H1 (cell line): ENCODE results near the gene TMEM132A. TPM values are rescaled to one million over a fixed set of nuclear protein-coding genes. Genes with fewer than 3 reads are reported as not detected.

Experiments used
- CTCF ChIA-PET: fragments of 300-600 bp; sonication (Branson Sonifier 250); formaldehyde crosslinking; loops from one replicate; lab custom pipeline; 2021; ENCODE audit not compliant: partially characterized antibody; lab: Charles Lee
- POLR2A ChIA-PET: fragments of 300-600 bp; sonication (Branson Sonifier 250); formaldehyde crosslinking; loops from one replicate; lab custom pipeline; 2021; ENCODE audit warnings: inconsistent platforms; ENCODE audit not compliant: partially characterized antibody; lab: Charles Lee
- DNase-seq, 2 experiments: peaks; one replicate each; pipeline versions ENCODE4 v3.0.0 to v3.0.0-alpha.2; 2010 to 2022; ENCODE audit warnings: low spot score in 2 of 2, low read depth in 1 of 2, mixed read lengths in 1 of 2
- FAIRE-seq: peaks from 2 replicates; lab custom pipeline; 2011; peaks lifted over from hg19 to GRCh38; lab: Jason Lieb, UNC
- H2AFZ ChIP-seq: 2 replicates; pipeline ENCODE4 v1.8.1; 2012; ENCODE audit warnings: low read length, inconsistent platforms
- H2AK5ac ChIP-seq: 2 replicates; pipeline ENCODE4 v1.6.1; 2013; ENCODE audit warnings: low read depth, low read length
- H2BK120ac ChIP-seq: replicated peaks from 2 replicates; pipeline ENCODE3; 2013; ENCODE audit warnings: low read depth, low read length, inconsistent platforms
- H2BK12ac ChIP-seq: 2 replicates; pipeline ENCODE4 v1.6.1; 2013; ENCODE audit warnings: low read depth, low read length
- H2BK15ac ChIP-seq: 2 replicates; pipeline ENCODE4 v1.6.1; 2013; ENCODE audit warnings: low read length
- H2BK20ac ChIP-seq: 2 replicates; pipeline ENCODE4 v1.6.1; 2013; ENCODE audit warnings: low read length
- H2BK5ac ChIP-seq: 2 replicates; pipeline ENCODE4 v1.6.1; 2013; ENCODE audit warnings: low read depth, low read length
- H3K14ac ChIP-seq: 2 replicates; pipeline ENCODE4 v1.6.1; 2013; ENCODE audit warnings: inconsistent platforms; ENCODE audit not compliant: insufficient read length
- H3K18ac ChIP-seq: 2 replicates; pipeline ENCODE4 v1.6.1; 2013; ENCODE audit warnings: low read length; ENCODE audit errors: extremely low read depth
- H3K23ac ChIP-seq: 2 replicates; pipeline ENCODE4 v1.6.1; 2013; ENCODE audit warnings: inconsistent platforms; ENCODE audit not compliant: insufficient read length
- H3K23me2 ChIP-seq: 2 replicates; pipeline ENCODE4 v1.6.1; 2013; ENCODE audit warnings: low read depth, low read length
- H3K27ac ChIP-seq: 2 replicates; pipeline ENCODE4 v1.6.1; 2011; ENCODE audit warnings: low read depth, low read length, inconsistent platforms
- H3K27me3 ChIP-seq, 4 experiments: replicated peaks in 1 of 4; 1 replicate in 1 of 4; 2 replicates in 3 of 4; pipeline versions ENCODE4 v1.6.1 to v1.8.1; 2011 to 2013; ENCODE audit warnings: low read length in 3 of 4, mild to moderate bottlenecking in 3 of 4, inconsistent platforms in 2 of 4, mixed read lengths in 2 of 4, moderate library complexity in 1 of 4; ENCODE audit not compliant: control insufficient read depth in 3 of 4, insufficient read depth in 3 of 4; ENCODE audit errors: extremely low read depth in 1 of 4
- H3K36me3 ChIP-seq, 4 experiments: 2 replicates each; pipeline versions ENCODE4 v1.6.1 to v1.8.1; 2011 to 2013; ENCODE audit warnings: mild to moderate bottlenecking in 4 of 4, low read length in 3 of 4, moderate library complexity in 2 of 4, control low read depth in 1 of 4, inconsistent platforms in 1 of 4; ENCODE audit not compliant: insufficient read depth in 4 of 4, control insufficient read depth in 2 of 4
- H3K4ac ChIP-seq: replicated peaks from 2 replicates; pipeline ENCODE3; 2013; ENCODE audit warnings: low read length, low read depth, mixed read lengths, inconsistent platforms; ENCODE audit not compliant: insufficient read length
- H3K4me1 ChIP-seq, 4 experiments: replicated peaks in 1 of 4; 1 replicate in 1 of 4; 2 replicates in 3 of 4; pipeline versions ENCODE4 v1.6.1 to v1.8.1; 2011 to 2013; ENCODE audit warnings: low read length in 3 of 4, inconsistent platforms in 2 of 4, mixed read lengths in 1 of 4; ENCODE audit not compliant: insufficient read depth in 4 of 4, control insufficient read depth in 3 of 4
- H3K4me2 ChIP-seq, 2 experiments: 2 replicates each; pipeline versions ENCODE4 v1.6.1 to v1.8.1; 2011 to 2013; ENCODE audit warnings: low read depth in 2 of 2, low read length in 2 of 2, control low read depth in 1 of 2, inconsistent platforms in 1 of 2, mild to moderate bottlenecking in 1 of 2; ENCODE audit not compliant: insufficient read depth in 1 of 2
- H3K4me3 ChIP-seq, 4 experiments: fragments of 200-600, 300-600 bp in 1 of 4; sonication (generic), shearing (Covaris generic), sonication (Bioruptor Twin) in 1 of 4; 2 replicates each; pipeline versions ENCODE4 v1.5.1 to v1.8.1; 2011 to 2016; ENCODE audit warnings: low read length in 4 of 4, low read depth in 3 of 4, control low read depth in 2 of 4, inconsistent platforms in 2 of 4, mild to moderate bottlenecking in 2 of 4, mixed read lengths in 1 of 4, moderate library complexity in 1 of 4; ENCODE audit not compliant: insufficient read depth in 2 of 4; ENCODE audit errors: extremely low read depth in 1 of 4
- H3K56ac ChIP-seq: replicated peaks from 2 replicates; pipeline ENCODE3; 2013; ENCODE audit warnings: low read depth, mild to moderate bottlenecking, mixed read lengths, low read length, inconsistent platforms; ENCODE audit not compliant: insufficient read length
- H3K79me1 ChIP-seq: 2 replicates; pipeline ENCODE4 v1.6.1; 2013; ENCODE audit warnings: low read depth, low read length, control low read depth
- H3K79me2 ChIP-seq, 2 experiments: 2 replicates each; pipeline versions ENCODE4 v1.6.1 to v1.8.1; 2012 to 2013; ENCODE audit warnings: low read length in 2 of 2, mild to moderate bottlenecking in 2 of 2, inconsistent platforms in 1 of 2; ENCODE audit not compliant: insufficient read depth in 2 of 2, control insufficient read depth in 1 of 2
- H3K9ac ChIP-seq, 4 experiments: replicated peaks in 1 of 4; 1 replicate in 1 of 4; 2 replicates in 3 of 4; pipeline versions ENCODE4 v1.6.1 to v1.8.1; 2011 to 2013; ENCODE audit warnings: low read depth in 3 of 4, low read length in 3 of 4, control low read depth in 2 of 4, mild to moderate bottlenecking in 2 of 4, moderate library complexity in 2 of 4, inconsistent platforms in 1 of 4; ENCODE audit errors: extremely low read depth in 1 of 4
- H3K9me3 ChIP-seq, 2 experiments: 2 replicates each; pipeline versions ENCODE4 v1.6.1 to v1.8.1; 2012 to 2013; ENCODE audit warnings: mild to moderate bottlenecking in 2 of 2, moderate library complexity in 2 of 2, control low read depth in 1 of 2, inconsistent platforms in 1 of 2, low read depth in 1 of 2, low read length in 1 of 2, mixed read lengths in 1 of 2; ENCODE audit not compliant: insufficient read depth in 2 of 2
- H4K20me1 ChIP-seq, 2 experiments: replicated peaks in 1 of 2; 2 replicates each; pipeline versions ENCODE3 to v1.8.1; 2011 to 2013; ENCODE audit warnings: inconsistent platforms in 2 of 2, low read length in 2 of 2, mild to moderate bottlenecking in 1 of 2; ENCODE audit not compliant: insufficient read depth in 2 of 2, control insufficient read depth in 1 of 2
- H4K5ac ChIP-seq: 2 replicates; pipeline ENCODE4 v1.6.1; 2013; ENCODE audit warnings: low read length, low read depth, mixed read lengths, inconsistent platforms; ENCODE audit not compliant: insufficient read length
- H4K8ac ChIP-seq: 2 replicates; pipeline ENCODE4 v1.8.0; 2013; ENCODE audit warnings: mild to moderate bottlenecking, moderate library complexity, low read length, inconsistent platforms; ENCODE audit not compliant: insufficient read depth; ENCODE audit errors: extremely low read depth
- H4K91ac ChIP-seq: replicated peaks from 2 replicates; pipeline ENCODE3; 2013; ENCODE audit warnings: low read length, mixed read lengths, inconsistent platforms; ENCODE audit not compliant: insufficient read length
- BCL11A ChIP-seq, 2 experiments: IDR thresholded peaks; one replicate each; pipeline ENCODE4 v1.6.1; 2011; ENCODE audit warnings: low read depth in 2 of 2, low read length in 2 of 2, mild to moderate bottlenecking in 2 of 2
- BRCA1 ChIP-seq: IDR thresholded peaks from 2 replicates; pipeline ENCODE4 v1.6.1; 2012; ENCODE audit warnings: low read depth, low read length, improper control_type of control experiment
- GTF2F1 ChIP-seq: IDR thresholded peaks from 2 replicates; pipeline ENCODE4 v1.6.1; 2012; ENCODE audit warnings: low read depth, low read length, improper control_type of control experiment, borderline replicate concordance
- JUND ChIP-seq: IDR thresholded peaks from 2 replicates; pipeline ENCODE4 v1.6.1; 2011; ENCODE audit warnings: mild to moderate bottlenecking, improper control_type of control experiment, low read length
- POLR2A ChIP-seq, 2 experiments: IDR thresholded peaks; 1 replicate in 1 of 2; 2 replicates in 1 of 2; pipeline ENCODE4 v1.6.1; 2011; ENCODE audit warnings: low read depth in 2 of 2, low read length in 2 of 2, mild to moderate bottlenecking in 2 of 2; ENCODE audit errors: control extremely low read depth in 1 of 2
- POU5F1 ChIP-seq: IDR thresholded peaks from 2 replicates; pipeline ENCODE4 v1.6.1; 2011; ENCODE audit warnings: low read depth, mild to moderate bottlenecking, low read length, moderate library complexity
- RXRA ChIP-seq: IDR thresholded peaks from 2 replicates; pipeline ENCODE4 v1.6.1; 2011; ENCODE audit warnings: low read depth, mild to moderate bottlenecking, low read length, moderate library complexity; ENCODE audit not compliant: insufficient read depth
- SIRT6 ChIP-seq: IDR thresholded peaks from one replicate; pipeline ENCODE4 v1.7.1; 2012; ENCODE audit warnings: low read length, inconsistent platforms
- SP1 ChIP-seq: IDR thresholded peaks from 2 replicates; pipeline ENCODE4 v1.6.1; 2011; ENCODE audit warnings: low read depth, low read length
- SP4 ChIP-seq: IDR thresholded peaks from 2 replicates; pipeline ENCODE4 v1.6.1; 2012; ENCODE audit warnings: low read length, inconsistent platforms
- TAF7 ChIP-seq: optimal IDR thresholded peaks from 2 replicates; pipeline ENCODE3; 2011; ENCODE audit warnings: low read depth, mild to moderate bottlenecking, inconsistent platforms, low read length, moderate library complexity, borderline replicate concordance
- TBP ChIP-seq: IDR thresholded peaks from 2 replicates; pipeline ENCODE4 v1.6.1; 2011; ENCODE audit warnings: low read depth, low read length, improper control_type of control experiment
- WGBS, 2 experiments: shearing (Covaris generic) in 1 of 2; methylation state at CpG; one replicate each; pipeline versions ENCODE4 v1.1.6 to v1.1.7; 2013 to 2015; ENCODE audit warnings: low lambda C conversion rate in 2 of 2, mixed read lengths in 2 of 2, inconsistent platforms in 1 of 2, low coverage in 1 of 2, missing lambda C conversion rate in 1 of 2; ENCODE audit not compliant: insufficient replicate concordance in 2 of 2, insufficient coverage in 1 of 2, insufficient read length in 1 of 2; ENCODE audit errors: extremely low coverage in 1 of 2, missing lambda C conversion rate in 1 of 2; 5-methylcytosine and 5-hydroxymethylcytosine counted together
- polyA plus RNA-seq, 7 experiments: library from polyadenylated mRNA; depleted of rRNA in 3 of 7; stranded (reverse) in 5 of 7; unstranded in 2 of 7; fragments of >200 nt in 5 of 7; fragments of 200-250 nt in 2 of 7; gene quantifications; 1 replicate in 5 of 7; 2 replicates in 1 of 7; 4 replicates in 1 of 7; pipeline versions ENCODE4 v1.2.1 to v1.2.3, GENCODE V29; 2011 to 2013; ENCODE audit warnings: missing spikeins in 2 of 7, mixed read lengths in 2 of 7
- total RNA-seq: library from RNA; stranded (reverse); fragmentation: NEBNext Ultra II Directional; extraction: Animal tissue kit (Norgen Biotek cat#: 25700); gene quantifications from 2 replicates; pipeline ENCODE4 v1.2.1, GENCODE V29; 2021

TMEM132A gene
- total and polyA plus RNA-seq, 2 of the 8 experiments (the other 6 are each of a cell fraction or from before 2014, with no cell fraction given): 46.6 to 97.9 TPM

- Histone ChIP-seq H4K5ac (no peak overlapping the region), H3K4ac (no peak overlapping the region), H3K4me3 (no peak overlapping the region), H3K23me2 (peaks cover 2% of the 10 kb centered on the region; the same call in 1 of the 2 replicates), H3K4me1 (no peaks in the 10 kb centered on the region), H3K79me2 (no peaks in the 10 kb centered on the region), H2BK120ac (no peak overlapping the region), H3K79me1 (no peaks in the 10 kb centered on the region), H4K20me1 (no peaks in the 10 kb centered on the region), H3K36me3 (no peaks in the 10 kb centered on the region), H2BK20ac (no peak overlapping the region), H2BK5ac (no peak overlapping the region), H3K9ac (no peak overlapping the region), H2BK15ac (no peak overlapping the region), H3K9me3 (no peaks in the 10 kb centered on the region), H3K56ac (no peak overlapping the region), H3K4me2 (no peak overlapping the region), H3K18ac (no peak overlapping the region), H3K14ac (no peak overlapping the region), H2AK5ac (no peak overlapping the region), H3K23ac (no peak overlapping the region), H4K91ac (no peak overlapping the region), H2AFZ (no peak overlapping the region), H3K27ac (no peak overlapping the region), H4K8ac (no peak overlapping the region), H3K27me3 (no peaks in the 10 kb centered on the region; a peak in 1 of 7 replicates), H2BK12ac (no peak overlapping the region)
- FAIRE-seq (no peak), DNase-seq (no peak)
- WGBS, 2 experiments: 85% methylated on average over 17 of the region's 17 CpGs; no CpG with 5 or more reads in 1 of the 2 experiments
- ChIA-PET POLR2A (interaction anchor here (1.0 kb wide), 1 partner anchor 20 kb away, joined by 3 read pairs; no protein-coding TSS in a partner anchor), CTCF (interaction anchor here (1.0 to 2.4 kb wide), 3 partner anchors 16 to 156 kb away, joined by 3 to 10 read pairs (median 4); partner anchors contain the start of gene CD6)
- TF ChIP-seq BCL11A (IDR thresholded peaks at IDR 0.05; ENCODE audit: low read depth in 2 of 2, low read length in 2 of 2): no peak
- TF ChIP-seq SIRT6: no peak
- no peak for TF ChIP-seq RXRA
- TF ChIP-seq POU5F1: no peak
- no peak for TF ChIP-seq POLR2A (IDR thresholded peaks at IDR 0.05; ENCODE audit: control extremely low read depth in 1 of 2, low read depth in 2 of 2, low read length in 2 of 2)
- TF ChIP-seq TBP: no peak
- TF ChIP-seq JUND: no peak
- no peak for TF ChIP-seq TAF7
- TF ChIP-seq BRCA1: no peak
- TF ChIP-seq SP1: no peak
- TF ChIP-seq SP4: no peak
- TF ChIP-seq GTF2F1: no peak
Measured at GRCh38 chr11:60985991-60986915, 62.0 kb downstream of the TMEM132A start.
